ENCODE measurements around the gene EVPL. TPM values are rescaled to one million over a fixed set of nuclear protein-coding genes. Genes with fewer than 3 reads are reported as not detected.

Gene EVPL
- total RNA-seq, 1 experiment from 2014 or later: 36.4 TPM

GRCh38 chr17:76056882-76057281 is 29.8 kb upstream of the EVPL start:
- ATAC-seq: no peak
- no peak overlapping the region for H3K27ac ChIP-seq (ENCODE audit: low read length)
- intact Hi-C loops (cut with micrococcal nuclease; ENCODE audit: unreplicated experiment): no loop called here
- no peaks in the 10 kb centered on the region for H3K9me3 ChIP-seq (ENCODE audit: control insufficient read depth, insufficient read depth, low read depth, low read length)
- no peak for DNase-seq (ENCODE audit: low read depth, low spot score)
- no peaks in the 10 kb centered on the region for H3K4me1 ChIP-seq (ENCODE audit: control insufficient read depth, insufficient read depth, low read length)
- H3K4me3 ChIP-seq (ENCODE audit: low read depth in 2 of 2, low read length in 2 of 2): no peak overlapping the region
- TSS peak; percentile 46 for BruUV-seq (replicated peaks)
- CTCF ChIA-PET: interaction anchor here (0.6 kb wide), 1 partner anchor 11 kb away, joined by 3 read pairs; no protein-coding TSS in a partner anchor
- H3K36me3 ChIP-seq (ENCODE audit: control insufficient read depth, insufficient read depth, low read length): peaks cover 25% of the 10 kb centered on the region
- no peaks in the 10 kb centered on the region for H3K27me3 ChIP-seq (ENCODE audit: control insufficient read depth, insufficient read depth, low read length)
- TF ChIP-seq REST (IDR thresholded peaks at IDR 0.05; ENCODE audit: insufficient read depth in 1 of 2, low read depth in 2 of 2, low read length in 1 of 2): no peak
- no peak for TF ChIP-seq POLR2AphosphoS5 (IDR thresholded peaks at IDR 0.05; ENCODE audit: low read depth, low read length)
- TF ChIP-seq TCF7L2 (IDR thresholded peaks at IDR 0.05; ENCODE audit: low read depth, low read length): no peak
- TF ChIP-seq SIN3A (IDR thresholded peaks at IDR 0.05; ENCODE audit: borderline replicate concordance, insufficient read depth, low read depth, low read length): no peak
- no peak for TF ChIP-seq CTCF (IDR thresholded peaks at IDR 0.05)
- in situ Hi-C loops (cut with HindIII; ENCODE audit: low pct_unique_long_range_greater_than_20kb, low sequenced_read_pairs): loop anchor here (25.0 kb wide), 1 partner anchor 120 kb away; the partner anchor contains the start of gene FBF1
- POLR2A ChIA-PET: no interaction called here

DNA sequence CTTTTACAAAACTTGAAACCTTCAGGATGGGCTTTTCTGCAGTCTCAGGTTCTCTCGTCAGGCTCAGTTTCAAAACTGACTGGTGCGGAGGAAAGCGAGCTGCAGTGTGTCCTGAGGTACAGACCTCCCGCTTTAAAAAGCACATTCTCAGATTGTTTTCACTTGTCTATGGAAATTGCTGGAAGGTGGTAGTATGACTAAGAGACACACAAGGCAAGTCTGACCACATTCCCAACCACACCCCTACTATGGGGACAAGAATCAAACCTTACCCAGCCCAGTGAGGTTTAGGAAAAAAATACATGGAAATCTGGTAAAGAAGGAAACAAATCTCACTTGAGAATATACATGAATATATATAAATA is 27.0 kb upstream of the EVPL start:
- CTCF ChIA-PET: no interaction called here
- no peak for ATAC-seq

More for the DNA sequence above, 27.0 kb upstream of the EVPL start:
- BruUV-seq (replicated peaks): no TSS peak
- Histone ChIP-seq H3K4me1 (ENCODE audit: control insufficient read depth, insufficient read depth, low read length) (no peaks in the 10 kb centered on the region), H3K27ac (ENCODE audit: low read length) (no peak overlapping the region), H3K9me3 (ENCODE audit: control insufficient read depth, insufficient read depth, low read depth, low read length) (no peaks in the 10 kb centered on the region), H3K27me3 (ENCODE audit: control insufficient read depth, insufficient read depth, low read length) (no peaks in the 10 kb centered on the region), H3K4me3 (ENCODE audit: low read depth in 2 of 2, low read length in 2 of 2) (no peak overlapping the region), H3K36me3 (ENCODE audit: control insufficient read depth, insufficient read depth, low read length) (peaks cover 15% of the 10 kb centered on the region)
- TF ChIP-seq POLR2AphosphoS5 (IDR thresholded peaks at IDR 0.05; ENCODE audit: low read depth, low read length) (no peak), TCF7L2 (IDR thresholded peaks at IDR 0.05; ENCODE audit: low read depth, low read length) (no peak), CTCF (IDR thresholded peaks at IDR 0.05) (no peak), REST (IDR thresholded peaks at IDR 0.05; ENCODE audit: insufficient read depth in 1 of 2, low read depth in 2 of 2, low read length in 1 of 2) (no peak), SIN3A (IDR thresholded peaks at IDR 0.05; ENCODE audit: borderline replicate concordance, insufficient read depth, low read depth, low read length) (no peak)
- in situ Hi-C loops (cut with HindIII; ENCODE audit: low pct_unique_long_range_greater_than_20kb, low sequenced_read_pairs): loop anchor here (25.0 kb wide), 1 partner anchor 117 kb away; the partner anchor contains the start of gene FBF1
- intact Hi-C loops (cut with micrococcal nuclease; ENCODE audit: unreplicated experiment): no loop called here
- POLR2A ChIA-PET: no interaction called here
- DNase-seq (ENCODE audit: low read depth, low spot score): no peak
